H1 (cell line): ENCODE data around the gene MRPL54.

ENCODE experiments used
- CBX5 ChIP-seq: fragments of 300-800, 300-1000 bp; sonication (generic); IDR thresholded peaks from 2 replicates; pipeline ENCODE4 v1.7.1; 2016; ENCODE audit warnings: antibody characterized with exemption, low read length, low read depth
- CREB1 ChIP-seq: IDR thresholded peaks from 2 replicates; pipeline ENCODE4 v1.6.1; 2012; ENCODE audit warnings: inconsistent platforms
- EP300 ChIP-seq, 2 experiments: IDR thresholded peaks; 1 replicate in 1 of 2; 2 replicates in 1 of 2; pipeline ENCODE4 v1.6.1; 2011 to 2012; ENCODE audit warnings: low read depth in 2 of 2, low read length in 2 of 2, mild to moderate bottlenecking in 2 of 2, borderline replicate concordance in 1 of 2, inconsistent platforms in 1 of 2, moderate library complexity in 1 of 2
- EZH2 ChIP-seq: fragments of 200-600 bp; sonication (generic); IDR thresholded peaks from 2 replicates; pipeline ENCODE4 v1.7.1; 2012; ENCODE audit warnings: low read depth, mild to moderate bottlenecking, moderate library complexity, low read length, inconsistent platforms; ENCODE audit not compliant: severe bottlenecking
- JUND ChIP-seq: IDR thresholded peaks from 2 replicates; pipeline ENCODE4 v1.6.1; 2011; ENCODE audit warnings: mild to moderate bottlenecking, improper control_type of control experiment, low read length
- KDM1A ChIP-seq: fragments of 200-600, 300-600 bp; sonication (generic); IDR thresholded peaks from 2 replicates; pipeline ENCODE4 v1.7.1; 2016; ENCODE audit warnings: mild to moderate bottlenecking, low read length, borderline replicate concordance
- NRF1 ChIP-seq: IDR thresholded peaks from 2 replicates; pipeline ENCODE4 v1.6.1; 2011; ENCODE audit warnings: mild to moderate bottlenecking, low read depth, low read length, improper control_type of control experiment
- POLR2AphosphoS5 ChIP-seq: IDR thresholded peaks from 2 replicates; pipeline ENCODE4 v1.6.1; 2011; ENCODE audit warnings: low read depth, low read length
- RAD21 ChIP-seq, 2 experiments: IDR thresholded peaks in 1 of 2; conservative IDR thresholded peaks in 1 of 2; 2 replicates each; pipeline ENCODE4 v1.6.1; 2011; ENCODE audit warnings: low read depth in 2 of 2, low read length in 2 of 2, improper control_type of control experiment in 1 of 2, inconsistent platforms in 1 of 2, mild to moderate bottlenecking in 1 of 2, moderate library complexity in 1 of 2
- RFX5 ChIP-seq: IDR thresholded peaks from 2 replicates; pipeline ENCODE4 v1.6.1; 2011; ENCODE audit warnings: low read depth, low read length, improper control_type of control experiment, borderline replicate concordance
- RXRA ChIP-seq: IDR thresholded peaks from 2 replicates; pipeline ENCODE4 v1.6.1; 2011; ENCODE audit warnings: low read depth, mild to moderate bottlenecking, low read length, moderate library complexity; ENCODE audit not compliant: insufficient read depth
- TCF12 ChIP-seq: IDR thresholded peaks from 2 replicates; pipeline ENCODE4 v1.6.1; 2011; ENCODE audit warnings: low read depth, mild to moderate bottlenecking, low read length
- TEAD4 ChIP-seq: IDR thresholded peaks from 2 replicates; pipeline ENCODE4 v1.6.1; 2012; ENCODE audit warnings: low read depth, low read length, inconsistent platforms, mixed read lengths
- TF ChIP-seq, protein P1 (sequence below), 3 experiments: IDR thresholded peaks; 1 replicate in 2 of 3; 2 replicates in 1 of 3; pipeline versions ENCODE4 v1.5.1 to v1.6.1; 2011; ENCODE audit warnings: low read length in 3 of 3, mild to moderate bottlenecking in 3 of 3, inconsistent platforms in 2 of 3, low read depth in 1 of 3, moderate library complexity in 1 of 3; ENCODE audit not compliant: insufficient read depth in 1 of 3; ENCODE audit errors: control extremely low read depth in 1 of 3

DNA sequence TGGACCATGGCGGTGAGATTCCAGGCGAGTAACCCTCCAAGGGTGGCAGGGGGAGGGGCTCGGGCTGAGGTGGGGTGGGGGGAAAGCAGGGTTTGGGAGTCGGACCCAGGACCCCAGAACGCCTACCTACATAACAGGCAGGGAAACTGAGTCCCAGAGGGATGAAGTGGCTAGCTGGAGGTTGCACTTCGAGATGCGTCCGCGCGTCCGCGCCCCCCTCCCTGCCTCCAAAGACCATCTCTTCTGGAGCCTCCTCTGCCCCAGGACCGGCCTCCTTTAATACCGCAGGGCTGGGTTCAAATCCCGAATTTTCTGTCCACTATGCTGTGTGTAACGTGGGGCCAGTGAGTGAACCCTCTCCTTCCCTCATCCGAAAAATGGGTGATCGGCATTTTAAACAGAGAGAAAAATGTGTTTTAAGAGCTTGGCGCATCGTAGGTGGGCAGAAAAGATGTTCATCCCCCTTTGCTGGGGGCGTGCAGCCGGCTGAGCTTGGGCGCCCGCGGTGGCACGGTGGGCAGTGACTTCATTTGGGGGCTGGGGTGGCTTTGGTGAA is 40.5 kb upstream of the MRPL54 start:
- TF ChIP-seq EZH2 (no peak), RFX5 (no peak), EP300 (IDR thresholded peaks at IDR 0.05; ENCODE audit: borderline replicate concordance in 1 of 2, low read depth in 2 of 2, low read length in 2 of 2) (no peak), CREB1 (no peak), RXRA (no peak), KDM1A (no peak), TEAD4 (no peak), CBX5 (no peak), POLR2AphosphoS5 (no peak), NRF1 (no peak), JUND (no peak), RAD21 (IDR thresholded peaks at IDR 0.05 in 1 of 2, conservative IDR thresholded peaks at IDR 0.05 in 1 of 2; ENCODE audit: low read depth in 2 of 2, low read length in 2 of 2) (no peak), TCF12 (no peak)
- TF ChIP-seq, protein P1, sequence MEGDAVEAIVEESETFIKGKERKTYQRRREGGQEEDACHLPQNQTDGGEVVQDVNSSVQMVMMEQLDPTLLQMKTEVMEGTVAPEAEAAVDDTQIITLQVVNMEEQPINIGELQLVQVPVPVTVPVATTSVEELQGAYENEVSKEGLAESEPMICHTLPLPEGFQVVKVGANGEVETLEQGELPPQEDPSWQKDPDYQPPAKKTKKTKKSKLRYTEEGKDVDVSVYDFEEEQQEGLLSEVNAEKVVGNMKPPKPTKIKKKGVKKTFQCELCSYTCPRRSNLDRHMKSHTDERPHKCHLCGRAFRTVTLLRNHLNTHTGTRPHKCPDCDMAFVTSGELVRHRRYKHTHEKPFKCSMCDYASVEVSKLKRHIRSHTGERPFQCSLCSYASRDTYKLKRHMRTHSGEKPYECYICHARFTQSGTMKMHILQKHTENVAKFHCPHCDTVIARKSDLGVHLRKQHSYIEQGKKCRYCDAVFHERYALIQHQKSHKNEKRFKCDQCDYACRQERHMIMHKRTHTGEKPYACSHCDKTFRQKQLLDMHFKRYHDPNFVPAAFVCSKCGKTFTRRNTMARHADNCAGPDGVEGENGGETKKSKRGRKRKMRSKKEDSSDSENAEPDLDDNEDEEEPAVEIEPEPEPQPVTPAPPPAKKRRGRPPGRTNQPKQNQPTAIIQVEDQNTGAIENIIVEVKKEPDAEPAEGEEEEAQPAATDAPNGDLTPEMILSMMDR (IDR thresholded peaks at IDR 0.05; ENCODE audit: control extremely low read depth in 1 of 3, insufficient read depth in 1 of 3, low read depth in 1 of 3, low read length in 3 of 3), result no peak
